Neural progenitor cell (in vitro differentiated cells): ENCODE results near the gene RPL18. TPM values are rescaled to one million over a fixed set of nuclear protein-coding genes. Genes with fewer than 3 reads are reported as not detected.

Experiments
- DNase-seq: peaks from one replicate; pipeline ENCODE4 v3.0.0-alpha.2; 2016; ENCODE audit warnings: low spot score
- H2AFZ ChIP-seq: fragments of 200-600 bp; sonication (generic); replicated peaks from 2 replicates; pipeline ENCODE4 v1.6.1; 2016; ENCODE audit warnings: antibody characterized with exemption
- H3F3A ChIP-seq: fragments of 200-600 bp; sonication (generic); 2 replicates; pipeline ENCODE4 v1.6.1; 2016; ENCODE audit warnings: antibody characterized with exemption, low read depth
- H3K27ac ChIP-seq: fragments of 200-600 bp; sonication (generic); 2 replicates; pipeline ENCODE4 v1.5.1; 2016; ENCODE audit warnings: mild to moderate bottlenecking
- H3K27me3 ChIP-seq: fragments of 200-600 bp; sonication (generic); 2 replicates; pipeline ENCODE4 v1.6.1; 2016; ENCODE audit warnings: mild to moderate bottlenecking, moderate library complexity
- H3K36me3 ChIP-seq: fragments of 200-600 bp; sonication (generic); 2 replicates; pipeline ENCODE4 v1.5.1; 2016
- H3K4me1 ChIP-seq: fragments of 200-600 bp; sonication (generic); 2 replicates; pipeline ENCODE4 v1.6.1; 2016; ENCODE audit warnings: mixed run types
- H3K4me2 ChIP-seq: fragments of 200-600 bp; sonication (generic); 2 replicates; pipeline ENCODE4 v1.6.1; 2016
- H3K4me3 ChIP-seq: fragments of 200-600 bp; sonication (generic); 2 replicates; pipeline ENCODE4 v1.5.1; 2016
- H3K79me2 ChIP-seq: fragments of 200-600 bp; sonication (generic); 2 replicates; pipeline ENCODE4 v1.6.1; 2016; ENCODE audit warnings: low read depth
- H3K9ac ChIP-seq: fragments of 200-600 bp; sonication (generic); 2 replicates; pipeline ENCODE4 v1.6.1; 2016
- H3K9me3 ChIP-seq: fragments of 200-600 bp; sonication (generic); 2 replicates; pipeline ENCODE4 v1.5.1; 2016; ENCODE audit warnings: low read depth
- H4K20me1 ChIP-seq: fragments of 200-600 bp; sonication (generic); 2 replicates; pipeline ENCODE4 v1.6.1; 2016; ENCODE audit warnings: low read depth
- H3K27ac Mint-ChIP-seq: 3 replicates; pipeline ENCODE4 v1.8.0; 2021; ENCODE audit warnings: mixed read lengths
- H3K27me3 Mint-ChIP-seq: 2 replicates; pipeline ENCODE4 v1.8.0; 2022; ENCODE audit warnings: low read depth, mild to moderate bottlenecking, inconsistent platforms, moderate library complexity, mixed read lengths; ENCODE audit not compliant: insufficient read depth
- H3K36me3 Mint-ChIP-seq: 3 replicates; pipeline ENCODE4 v1.8.0; 2021; ENCODE audit warnings: mixed read lengths
- H3K4me1 Mint-ChIP-seq: 3 replicates; pipeline ENCODE4 v1.8.0; 2021; ENCODE audit warnings: mixed read lengths
- H3K4me3 Mint-ChIP-seq: 3 replicates; pipeline ENCODE4 v1.8.0; 2021; ENCODE audit warnings: mild to moderate bottlenecking, moderate library complexity, mixed read lengths
- H3K9me3 Mint-ChIP-seq: 3 replicates; pipeline ENCODE4 v1.8.0; 2020; ENCODE audit warnings: mixed read lengths
- EZH2 ChIP-seq: fragments of 200-600 bp; sonication (generic); IDR thresholded peaks from 2 replicates; pipeline ENCODE4 v1.6.1; 2017; ENCODE audit warnings: antibody characterized with exemption, mild to moderate bottlenecking, moderate library complexity
- EZH2phosphoT487 ChIP-seq: fragments of 200-600 bp; sonication (generic); IDR thresholded peaks from 2 replicates; pipeline ENCODE4 v1.6.1; 2017; ENCODE audit warnings: antibody characterized with exemption
- total RNA-seq: library from RNA; depleted of rRNA; stranded (reverse); fragments of >200 nt; gene quantifications from 2 replicates; pipeline ENCODE4 v1.2.3, GENCODE V29; 2015; ENCODE audit warnings: low replicate concordance
- TF ChIP-seq, protein P1 (sequence below): fragments of 200-600 bp; sonication (generic); IDR thresholded peaks from 2 replicates; pipeline ENCODE4 v1.5.1; 2017; ENCODE audit warnings: antibody characterized with exemption, mild to moderate bottlenecking

The RPL18 gene
- total RNA-seq, 1 donor from 2014 or later, result 1,962 TPM

DNA sequence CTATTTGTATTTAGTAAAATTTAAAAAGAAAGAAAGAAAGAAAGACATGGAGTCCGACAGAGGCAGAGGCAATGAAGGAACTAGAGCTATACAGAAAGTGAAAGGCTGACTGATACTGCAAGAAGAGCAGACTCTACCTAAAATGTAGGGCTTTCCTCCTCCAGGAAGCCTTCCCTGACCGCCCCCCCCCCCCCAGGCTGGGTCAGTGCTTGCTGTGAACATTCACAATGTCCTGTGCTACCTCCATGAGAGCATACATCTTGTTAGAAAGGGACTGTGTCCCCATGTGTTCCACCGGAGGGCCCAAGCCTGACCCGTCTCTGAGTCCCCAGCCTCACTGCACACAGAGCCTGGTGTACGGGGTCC is 32.7 kb upstream of the RPL18 start:
- peaks cover 6% of the 10 kb centered on the region for H3F3A ChIP-seq
- H3K9ac ChIP-seq, result no peak overlapping the region
- no peaks in the 10 kb centered on the region for H3K36me3 Mint-ChIP-seq
- peaks cover 4% of the 10 kb centered on the region for H3K27me3 Mint-ChIP-seq
- H3K4me2 ChIP-seq, result no peak overlapping the region
- no peaks in the 10 kb centered on the region for H3K9me3 ChIP-seq
- H3K79me2 ChIP-seq, result no peaks in the 10 kb centered on the region
- H3K4me3 Mint-ChIP-seq, result no peak overlapping the region
- no peaks in the 10 kb centered on the region for H3K9me3 Mint-ChIP-seq
- no peak overlapping the region for H3K4me3 ChIP-seq
- peaks cover under 1% of the 10 kb centered on the region for H3K4me1 ChIP-seq
- DNase-seq, result no peak
- H3K27me3 ChIP-seq, result no peaks in the 10 kb centered on the region
- H4K20me1 ChIP-seq, result no peaks in the 10 kb centered on the region
- H3K36me3 ChIP-seq, result no peaks in the 10 kb centered on the region
- no peak overlapping the region for H3K27ac Mint-ChIP-seq
- no peak overlapping the region for H3K27ac ChIP-seq
- TF ChIP-seq EZH2phosphoT487 (no peak), EZH2 (no peak)
- TF ChIP-seq, protein P1, sequence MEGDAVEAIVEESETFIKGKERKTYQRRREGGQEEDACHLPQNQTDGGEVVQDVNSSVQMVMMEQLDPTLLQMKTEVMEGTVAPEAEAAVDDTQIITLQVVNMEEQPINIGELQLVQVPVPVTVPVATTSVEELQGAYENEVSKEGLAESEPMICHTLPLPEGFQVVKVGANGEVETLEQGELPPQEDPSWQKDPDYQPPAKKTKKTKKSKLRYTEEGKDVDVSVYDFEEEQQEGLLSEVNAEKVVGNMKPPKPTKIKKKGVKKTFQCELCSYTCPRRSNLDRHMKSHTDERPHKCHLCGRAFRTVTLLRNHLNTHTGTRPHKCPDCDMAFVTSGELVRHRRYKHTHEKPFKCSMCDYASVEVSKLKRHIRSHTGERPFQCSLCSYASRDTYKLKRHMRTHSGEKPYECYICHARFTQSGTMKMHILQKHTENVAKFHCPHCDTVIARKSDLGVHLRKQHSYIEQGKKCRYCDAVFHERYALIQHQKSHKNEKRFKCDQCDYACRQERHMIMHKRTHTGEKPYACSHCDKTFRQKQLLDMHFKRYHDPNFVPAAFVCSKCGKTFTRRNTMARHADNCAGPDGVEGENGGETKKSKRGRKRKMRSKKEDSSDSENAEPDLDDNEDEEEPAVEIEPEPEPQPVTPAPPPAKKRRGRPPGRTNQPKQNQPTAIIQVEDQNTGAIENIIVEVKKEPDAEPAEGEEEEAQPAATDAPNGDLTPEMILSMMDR, result no peak
- H2AFZ ChIP-seq, result no peak overlapping the region
- peaks cover 16% of the 10 kb centered on the region for H3K4me1 Mint-ChIP-seq

DNA sequence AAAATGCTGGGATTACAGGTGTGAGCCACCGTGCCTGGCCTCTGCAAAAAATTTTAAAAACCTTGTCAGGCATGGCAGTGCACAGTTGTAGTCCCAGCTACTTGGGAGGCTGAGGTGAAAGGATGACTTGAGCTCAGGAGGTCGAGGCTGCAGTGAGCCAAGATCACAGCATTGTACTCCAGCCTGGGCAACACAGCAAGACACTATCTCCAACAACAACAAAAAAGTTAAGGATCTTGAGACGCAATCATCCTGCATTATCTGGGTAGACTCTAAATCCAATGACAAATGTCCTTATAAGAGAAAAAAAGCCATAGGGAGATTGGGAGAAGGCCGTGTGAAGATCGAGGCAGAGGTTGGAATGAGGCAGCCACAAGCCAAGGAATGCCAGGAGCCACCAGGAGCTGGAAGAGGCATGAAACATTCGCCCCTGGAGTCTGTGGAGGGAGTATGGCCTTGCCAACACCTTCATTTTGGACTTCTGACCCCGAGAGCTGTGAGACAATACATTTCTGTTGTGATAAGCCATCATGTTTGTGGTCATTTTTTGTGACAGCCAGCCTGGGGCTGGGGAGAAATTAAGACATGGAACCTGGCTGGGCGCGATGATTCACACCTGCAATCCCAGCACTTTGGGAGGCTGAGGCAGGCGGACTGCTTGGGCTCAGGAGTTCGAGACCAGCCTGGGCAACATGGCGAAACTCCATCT is 32.1 kb upstream of the RPL18 start:
- H3F3A ChIP-seq, result peaks cover 4% of the 10 kb centered on the region
- no peaks in the 10 kb centered on the region for H3K36me3 ChIP-seq
- no peaks in the 10 kb centered on the region for H3K27me3 ChIP-seq
- no peak overlapping the region for H3K27ac Mint-ChIP-seq
- H3K27ac ChIP-seq, result no peak overlapping the region
- no peak overlapping the region for H3K9ac ChIP-seq
- H4K20me1 ChIP-seq, result no peaks in the 10 kb centered on the region
- no peaks in the 10 kb centered on the region for H3K9me3 ChIP-seq
- DNase-seq, result no peak
- no peaks in the 10 kb centered on the region for H3K36me3 Mint-ChIP-seq
- no peak overlapping the region for H3K4me3 ChIP-seq
- H3K27me3 Mint-ChIP-seq, result peaks cover 4% of the 10 kb centered on the region
- no peaks in the 10 kb centered on the region for H3K79me2 ChIP-seq
- H3K4me3 Mint-ChIP-seq, result no peak overlapping the region
- no peaks in the 10 kb centered on the region for H3K9me3 Mint-ChIP-seq
- H3K4me1 Mint-ChIP-seq, result peaks cover 15% of the 10 kb centered on the region
- no peak overlapping the region for H2AFZ ChIP-seq
- H3K4me2 ChIP-seq, result no peak overlapping the region
- no peaks in the 10 kb centered on the region for H3K4me1 ChIP-seq
- TF ChIP-seq EZH2 (no peak), EZH2phosphoT487 (no peak)
- TF ChIP-seq, protein P1, result no peak

DNA sequence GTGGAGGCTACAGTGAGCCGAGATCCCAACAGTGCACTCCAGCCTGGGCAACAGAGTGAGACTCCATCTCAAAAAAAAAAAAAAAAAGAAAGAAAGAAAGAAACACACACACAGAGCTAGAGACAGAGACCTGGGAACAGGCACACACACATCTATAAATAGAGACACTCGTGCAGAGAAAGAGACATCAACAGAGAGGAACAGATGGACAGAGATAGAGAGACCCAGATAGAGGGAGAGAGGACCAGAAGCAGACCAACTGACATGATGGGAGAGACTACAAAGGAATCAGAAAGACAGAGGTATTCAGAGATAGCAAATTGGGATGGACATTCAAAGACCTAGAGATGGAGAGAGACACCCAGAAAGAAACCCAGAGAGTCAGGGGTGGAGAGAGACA is 29.2 kb upstream of the RPL18 start:
- peaks cover 15% of the 10 kb centered on the region for H3K79me2 ChIP-seq
- no peak overlapping the region for H3K27ac ChIP-seq
- no peak overlapping the region for H3K4me3 ChIP-seq
- Mint-ChIP-seq H3K4me1 (peaks cover 23% of the 10 kb centered on the region), H3K27ac (peak overlapping the region; percentile 11), H3K36me3 (no peaks in the 10 kb centered on the region), H3K4me3 (no peak overlapping the region), H3K27me3 (peaks cover 2% of the 10 kb centered on the region), H3K9me3 (no peaks in the 10 kb centered on the region)
- no peak for DNase-seq
- H4K20me1 ChIP-seq, result no peaks in the 10 kb centered on the region
- TF ChIP-seq EZH2phosphoT487, result no peak
- TF ChIP-seq EZH2, result no peak
- TF ChIP-seq, protein P1, result no peak
- H3K27me3 ChIP-seq, result no peaks in the 10 kb centered on the region
- no peak overlapping the region for H3K4me2 ChIP-seq
- H3K4me1 ChIP-seq, result peaks cover 5% of the 10 kb centered on the region
- H3K9ac ChIP-seq, result no peak overlapping the region
- no peaks in the 10 kb centered on the region for H3K36me3 ChIP-seq
- H3F3A ChIP-seq, result peaks cover 15% of the 10 kb centered on the region
- H3K9me3 ChIP-seq, result no peaks in the 10 kb centered on the region
- no peak overlapping the region for H2AFZ ChIP-seq
